ENCODE data around the gene TATDN2.

The TATDN2 gene

GRCh38 chr3:10286596-10287295 lies 38.5 kb downstream of the TATDN2 start:
- H4K20me1 ChIP-seq (ENCODE audit: insufficient read depth, low read length, poor library complexity, severe bottlenecking) = no peaks in the 10 kb centered on the region
- H3K4me2 ChIP-seq (ENCODE audit: low read depth, low read length, poor library complexity, severe bottlenecking) = no peak overlapping the region
- no peak overlapping the region for H3K9ac ChIP-seq (ENCODE audit: low read depth, low read length, poor library complexity, severe bottlenecking)

DNA sequence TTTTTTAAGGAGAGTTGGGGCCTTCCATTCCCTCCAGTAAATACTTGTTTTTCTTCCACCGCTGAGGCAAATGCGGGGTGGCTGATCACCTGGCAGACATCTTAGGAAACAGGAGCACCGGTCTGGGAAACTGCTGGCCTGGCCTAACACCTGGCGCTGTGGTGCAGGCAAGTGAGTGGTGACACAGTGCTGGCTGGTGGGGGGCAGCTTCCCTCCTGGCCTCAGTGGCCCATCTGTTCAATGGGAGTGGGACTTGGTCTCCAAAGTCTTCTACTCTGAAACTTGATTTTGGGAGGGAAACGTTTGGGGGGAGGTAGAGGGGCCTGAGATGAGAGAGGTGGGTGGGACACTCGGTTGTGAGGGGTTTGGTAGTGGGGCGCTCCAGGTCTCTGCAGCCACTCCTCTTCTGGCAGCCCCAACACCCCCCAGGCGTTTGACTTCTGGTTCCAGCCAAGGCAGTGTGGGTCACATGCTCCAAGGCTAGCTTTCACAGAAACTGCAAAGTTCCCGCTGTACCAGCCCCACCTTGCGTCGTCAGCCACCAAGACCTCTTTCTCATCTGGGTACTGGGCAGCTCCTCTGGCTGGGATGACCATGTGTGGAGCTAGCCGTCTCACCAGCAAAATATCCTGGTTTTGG lies 39.8 kb downstream of the TATDN2 start:
- peaks cover 38% of the 10 kb centered on the region; the same call in 1 of the 2 replicates for H3K36me3 ChIP-seq (ENCODE audit: insufficient read depth, low read length)
- H3K4me1 ChIP-seq (ENCODE audit: insufficient read depth, low read length, poor library complexity, severe bottlenecking) = no peaks in the 10 kb centered on the region

More at GRCh38 chr3:10286596-10287295, 38.5 kb downstream of the TATDN2 start:
- Histone ChIP-seq H3K9me3 (ENCODE audit: insufficient read depth, low read depth, low read length) (no peaks in the 10 kb centered on the region), H3K4me3 (ENCODE audit: low read length, poor library complexity, severe bottlenecking) (no peak overlapping the region), H3F3A (ENCODE audit: low read depth) (no peaks in the 10 kb centered on the region), H3K9me2 (replicated peaks; ENCODE audit: low read depth, low read length) (no peaks in the 10 kb centered on the region), H2AFZ (ENCODE audit: low read length) (no peak overlapping the region), H3K36me3 (ENCODE audit: insufficient read depth, low read length) (peaks cover 51% of the 10 kb centered on the region; the same call in 1 of the 2 replicates), H3K27me3 (ENCODE audit: insufficient read depth, low read length, poor library complexity, severe bottlenecking) (no peaks in the 10 kb centered on the region), H3K79me2 (ENCODE audit: insufficient read depth, low read length) (no peaks in the 10 kb centered on the region), H3K4me1 (ENCODE audit: insufficient read depth, low read length, poor library complexity, severe bottlenecking) (no peaks in the 10 kb centered on the region)
- TF ChIP-seq, protein P1, sequence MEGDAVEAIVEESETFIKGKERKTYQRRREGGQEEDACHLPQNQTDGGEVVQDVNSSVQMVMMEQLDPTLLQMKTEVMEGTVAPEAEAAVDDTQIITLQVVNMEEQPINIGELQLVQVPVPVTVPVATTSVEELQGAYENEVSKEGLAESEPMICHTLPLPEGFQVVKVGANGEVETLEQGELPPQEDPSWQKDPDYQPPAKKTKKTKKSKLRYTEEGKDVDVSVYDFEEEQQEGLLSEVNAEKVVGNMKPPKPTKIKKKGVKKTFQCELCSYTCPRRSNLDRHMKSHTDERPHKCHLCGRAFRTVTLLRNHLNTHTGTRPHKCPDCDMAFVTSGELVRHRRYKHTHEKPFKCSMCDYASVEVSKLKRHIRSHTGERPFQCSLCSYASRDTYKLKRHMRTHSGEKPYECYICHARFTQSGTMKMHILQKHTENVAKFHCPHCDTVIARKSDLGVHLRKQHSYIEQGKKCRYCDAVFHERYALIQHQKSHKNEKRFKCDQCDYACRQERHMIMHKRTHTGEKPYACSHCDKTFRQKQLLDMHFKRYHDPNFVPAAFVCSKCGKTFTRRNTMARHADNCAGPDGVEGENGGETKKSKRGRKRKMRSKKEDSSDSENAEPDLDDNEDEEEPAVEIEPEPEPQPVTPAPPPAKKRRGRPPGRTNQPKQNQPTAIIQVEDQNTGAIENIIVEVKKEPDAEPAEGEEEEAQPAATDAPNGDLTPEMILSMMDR (conservative IDR thresholded peaks at IDR 0.05; ENCODE audit: low read length) = peak; percentile 55
- no peak for TF ChIP-seq EZH2phosphoT487 (IDR thresholded peaks at IDR 0.05; ENCODE audit: borderline replicate concordance)

GRCh38 chr3:10288575-10288960 lies 40.3 kb downstream of the TATDN2 start:
- Histone ChIP-seq H3K36me3 (ENCODE audit: insufficient read depth, low read length) (peaks cover 33% of the 10 kb centered on the region; the same call in 1 of the 2 replicates), H3F3A (ENCODE audit: low read depth) (no peaks in the 10 kb centered on the region), H3K27me3 (ENCODE audit: insufficient read depth, low read length, poor library complexity, severe bottlenecking) (no peaks in the 10 kb centered on the region), H3K4me3 (ENCODE audit: low read length, poor library complexity, severe bottlenecking) (no peak overlapping the region), H4K20me1 (ENCODE audit: insufficient read depth, low read length, poor library complexity, severe bottlenecking) (no peaks in the 10 kb centered on the region), H3K4me2 (ENCODE audit: low read depth, low read length, poor library complexity, severe bottlenecking) (no peak overlapping the region), H3K9ac (ENCODE audit: low read depth, low read length, poor library complexity, severe bottlenecking) (no peak overlapping the region), H3K9me2 (replicated peaks; ENCODE audit: low read depth, low read length) (no peaks in the 10 kb centered on the region), H3K9me3 (ENCODE audit: insufficient read depth, low read depth, low read length) (no peaks in the 10 kb centered on the region), H3K4me1 (ENCODE audit: insufficient read depth, low read length, poor library complexity, severe bottlenecking) (no peaks in the 10 kb centered on the region), H3K79me2 (ENCODE audit: insufficient read depth, low read length) (no peaks in the 10 kb centered on the region), H2AFZ (ENCODE audit: low read length) (no peak overlapping the region)
- TF ChIP-seq EZH2phosphoT487 (IDR thresholded peaks at IDR 0.05; ENCODE audit: borderline replicate concordance) = no peak
- TF ChIP-seq, protein P1 (conservative IDR thresholded peaks at IDR 0.05; ENCODE audit: low read length) = no peak

More for the DNA sequence above, 39.8 kb downstream of the TATDN2 start:
- TF ChIP-seq EZH2phosphoT487 (IDR thresholded peaks at IDR 0.05; ENCODE audit: borderline replicate concordance) = no peak
- TF ChIP-seq, protein P1 (conservative IDR thresholded peaks at IDR 0.05; ENCODE audit: low read length) = no peak
- H3K9me2 ChIP-seq (replicated peaks; ENCODE audit: low read depth, low read length) = no peaks in the 10 kb centered on the region
- no peak overlapping the region for H3K4me3 ChIP-seq (ENCODE audit: low read length, poor library complexity, severe bottlenecking)
- no peaks in the 10 kb centered on the region for H3K79me2 ChIP-seq (ENCODE audit: insufficient read depth, low read length)
- H3K9me3 ChIP-seq (ENCODE audit: insufficient read depth, low read depth, low read length) = no peaks in the 10 kb centered on the region
- H3K27me3 ChIP-seq (ENCODE audit: insufficient read depth, low read length, poor library complexity, severe bottlenecking) = no peaks in the 10 kb centered on the region
- no peaks in the 10 kb centered on the region for H4K20me1 ChIP-seq (ENCODE audit: insufficient read depth, low read length, poor library complexity, severe bottlenecking)
- no peak overlapping the region for H3K4me2 ChIP-seq (ENCODE audit: low read depth, low read length, poor library complexity, severe bottlenecking)
- H3F3A ChIP-seq (ENCODE audit: low read depth) = no peaks in the 10 kb centered on the region
- no peak overlapping the region for H3K9ac ChIP-seq (ENCODE audit: low read depth, low read length, poor library complexity, severe bottlenecking)
- no peak overlapping the region for H2AFZ ChIP-seq (ENCODE audit: low read length)

Measured in Loucy (cell line).